ENCODE measurements around the gene MISP. TPM values are rescaled to one million over a fixed set of nuclear protein-coding genes. Genes with fewer than 3 reads are reported as not detected.

MISP gene
- total and polyA plus RNA-seq, 2 of the 13 experiments (the other 11 are each of a cell fraction or from before 2014, with no cell fraction given) = 0.67 to 1.3 TPM

DNA sequence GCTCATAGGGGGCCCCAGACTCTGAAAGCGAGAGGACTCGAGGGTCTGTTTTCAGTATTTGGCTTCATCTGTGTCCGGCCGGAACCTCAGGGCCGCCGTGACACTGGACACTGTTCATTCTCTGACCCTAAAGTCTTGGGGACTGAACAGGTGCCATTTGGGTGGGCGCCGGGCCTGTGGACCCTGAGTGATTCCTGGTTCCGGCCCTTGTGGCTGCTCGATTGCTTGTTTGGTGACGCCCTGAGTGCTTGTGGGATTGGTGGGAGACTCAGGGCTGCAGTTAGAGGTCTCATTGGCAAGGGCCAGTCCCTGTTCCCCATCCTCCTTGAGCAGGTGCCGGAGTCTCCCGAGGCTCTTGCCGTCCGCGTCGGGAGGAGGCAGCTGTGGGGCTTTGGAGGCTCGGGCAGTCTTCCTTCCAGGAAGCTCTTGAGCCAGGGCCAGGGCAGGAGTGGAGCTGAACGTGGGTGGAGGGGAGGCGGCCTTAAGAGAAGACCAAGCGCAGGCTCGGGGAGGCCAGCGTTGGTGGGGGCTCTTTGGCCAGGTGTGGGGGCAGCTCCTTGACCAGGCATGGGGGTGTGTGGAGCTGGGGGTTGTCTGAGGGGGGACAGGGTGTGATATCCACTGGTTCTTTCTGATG, 51.1 kb downstream of the MISP start (continued):
- TF ChIP-seq, protein P1, sequence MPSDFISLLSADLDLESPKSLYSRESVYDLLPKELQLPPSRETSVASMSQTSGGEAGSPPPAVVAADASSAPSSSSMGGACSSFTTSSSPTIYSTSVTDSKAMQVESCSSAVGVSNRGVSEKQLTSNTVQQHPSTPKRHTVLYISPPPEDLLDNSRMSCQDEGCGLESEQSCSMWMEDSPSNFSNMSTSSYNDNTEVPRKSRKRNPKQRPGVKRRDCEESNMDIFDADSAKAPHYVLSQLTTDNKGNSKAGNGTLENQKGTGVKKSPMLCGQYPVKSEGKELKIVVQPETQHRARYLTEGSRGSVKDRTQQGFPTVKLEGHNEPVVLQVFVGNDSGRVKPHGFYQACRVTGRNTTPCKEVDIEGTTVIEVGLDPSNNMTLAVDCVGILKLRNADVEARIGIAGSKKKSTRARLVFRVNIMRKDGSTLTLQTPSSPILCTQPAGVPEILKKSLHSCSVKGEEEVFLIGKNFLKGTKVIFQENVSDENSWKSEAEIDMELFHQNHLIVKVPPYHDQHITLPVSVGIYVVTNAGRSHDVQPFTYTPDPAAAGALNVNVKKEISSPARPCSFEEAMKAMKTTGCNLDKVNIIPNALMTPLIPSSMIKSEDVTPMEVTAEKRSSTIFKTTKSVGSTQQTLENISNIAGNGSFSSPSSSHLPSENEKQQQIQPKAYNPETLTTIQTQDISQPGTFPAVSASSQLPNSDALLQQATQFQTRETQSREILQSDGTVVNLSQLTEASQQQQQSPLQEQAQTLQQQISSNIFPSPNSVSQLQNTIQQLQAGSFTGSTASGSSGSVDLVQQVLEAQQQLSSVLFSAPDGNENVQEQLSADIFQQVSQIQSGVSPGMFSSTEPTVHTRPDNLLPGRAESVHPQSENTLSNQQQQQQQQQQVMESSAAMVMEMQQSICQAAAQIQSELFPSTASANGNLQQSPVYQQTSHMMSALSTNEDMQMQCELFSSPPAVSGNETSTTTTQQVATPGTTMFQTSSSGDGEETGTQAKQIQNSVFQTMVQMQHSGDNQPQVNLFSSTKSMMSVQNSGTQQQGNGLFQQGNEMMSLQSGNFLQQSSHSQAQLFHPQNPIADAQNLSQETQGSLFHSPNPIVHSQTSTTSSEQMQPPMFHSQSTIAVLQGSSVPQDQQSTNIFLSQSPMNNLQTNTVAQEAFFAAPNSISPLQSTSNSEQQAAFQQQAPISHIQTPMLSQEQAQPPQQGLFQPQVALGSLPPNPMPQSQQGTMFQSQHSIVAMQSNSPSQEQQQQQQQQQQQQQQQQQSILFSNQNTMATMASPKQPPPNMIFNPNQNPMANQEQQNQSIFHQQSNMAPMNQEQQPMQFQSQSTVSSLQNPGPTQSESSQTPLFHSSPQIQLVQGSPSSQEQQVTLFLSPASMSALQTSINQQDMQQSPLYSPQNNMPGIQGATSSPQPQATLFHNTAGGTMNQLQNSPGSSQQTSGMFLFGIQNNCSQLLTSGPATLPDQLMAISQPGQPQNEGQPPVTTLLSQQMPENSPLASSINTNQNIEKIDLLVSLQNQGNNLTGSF (CRISPR knock-in tag; IDR thresholded peaks at IDR 0.05) = no peak
- TF ChIP-seq, protein P2, sequence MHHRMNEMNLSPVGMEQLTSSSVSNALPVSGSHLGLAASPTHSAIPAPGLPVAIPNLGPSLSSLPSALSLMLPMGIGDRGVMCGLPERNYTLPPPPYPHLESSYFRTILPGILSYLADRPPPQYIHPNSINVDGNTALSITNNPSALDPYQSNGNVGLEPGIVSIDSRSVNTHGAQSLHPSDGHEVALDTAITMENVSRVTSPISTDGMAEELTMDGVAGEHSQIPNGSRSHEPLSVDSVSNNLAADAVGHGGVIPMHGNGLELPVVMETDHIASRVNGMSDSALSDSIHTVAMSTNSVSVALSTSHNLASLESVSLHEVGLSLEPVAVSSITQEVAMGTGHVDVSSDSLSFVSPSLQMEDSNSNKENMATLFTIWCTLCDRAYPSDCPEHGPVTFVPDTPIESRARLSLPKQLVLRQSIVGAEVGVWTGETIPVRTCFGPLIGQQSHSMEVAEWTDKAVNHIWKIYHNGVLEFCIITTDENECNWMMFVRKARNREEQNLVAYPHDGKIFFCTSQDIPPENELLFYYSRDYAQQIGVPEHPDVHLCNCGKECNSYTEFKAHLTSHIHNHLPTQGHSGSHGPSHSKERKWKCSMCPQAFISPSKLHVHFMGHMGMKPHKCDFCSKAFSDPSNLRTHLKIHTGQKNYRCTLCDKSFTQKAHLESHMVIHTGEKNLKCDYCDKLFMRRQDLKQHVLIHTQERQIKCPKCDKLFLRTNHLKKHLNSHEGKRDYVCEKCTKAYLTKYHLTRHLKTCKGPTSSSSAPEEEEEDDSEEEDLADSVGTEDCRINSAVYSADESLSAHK (CRISPR knock-in tag; IDR thresholded peaks at IDR 0.05; ENCODE audit: borderline replicate concordance) = no peak
- TF ChIP-seq IKZF1 (IDR thresholded peaks at IDR 0.05) (no peak), POLR2G (IDR thresholded peaks at IDR 0.05; ENCODE audit: low read depth, low read length) (0 out of 2 replicates have a peak, but pooled peaks have one; percentile 5), AKAP8 (CRISPR knock-in tag; IDR thresholded peaks at IDR 0.05) (0 out of 2 replicates have a peak, but pooled peaks have one; percentile 30), SOX5 (CRISPR knock-in tag; IDR thresholded peaks at IDR 0.05; ENCODE audit: borderline replicate concordance) (no peak)

All from HepG2 (cell line).